HG03280 (cell line): ENCODE measurements around the gene ICAM5.
"Not testable (repeated sequence)": the region's sequence is repeated elsewhere in the genome, so short reads cannot be mapped to it uniquely, and the experiment has no call there.

Experiments
- ATAC-seq: cut with Tn5 transposase; IDR thresholded peaks from one replicate; pipeline ENCODE4 v1.9.1; 2021; ENCODE audit warnings: mild to moderate bottlenecking, moderate library complexity; ENCODE audit not compliant: unreplicated experiment

The ICAM5 gene

GRCh38 chr19:10289836-10290356 lies at the start of gene ICAM5:
ICAM5 (plus strand) TSS chr19:10289952; CDS start chr19:10290044, 92 bp downstream.
- no peak for ATAC-seq

DNA sequence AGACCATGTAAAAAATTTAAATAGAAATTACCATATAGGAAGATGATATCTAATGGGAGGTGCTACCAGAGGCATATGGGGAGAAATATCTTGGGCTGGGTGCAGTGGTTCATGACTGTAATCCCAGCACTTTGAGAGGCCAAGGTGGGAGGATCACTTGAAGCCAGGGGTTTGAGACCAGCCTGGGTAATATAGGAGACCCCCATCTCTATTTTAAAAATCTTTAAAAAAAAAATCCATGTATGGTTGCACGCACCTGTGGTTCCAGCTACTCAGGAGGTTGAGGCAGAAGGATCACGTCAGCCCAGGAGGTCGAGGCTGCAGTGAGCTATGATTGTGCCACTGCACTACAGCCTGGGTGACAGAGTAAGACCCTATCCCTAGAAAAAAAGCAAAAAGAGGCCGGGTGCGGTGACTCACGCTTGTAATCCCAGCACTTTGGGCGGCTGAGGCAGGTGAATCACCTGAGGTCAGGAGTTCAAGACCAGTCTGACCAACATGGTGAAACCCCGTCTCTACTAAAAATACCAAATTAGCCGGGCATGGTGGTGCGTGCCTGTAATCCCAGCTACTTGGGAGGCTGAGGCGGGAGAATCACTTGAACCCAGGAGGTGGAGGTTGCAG lies 47.8 kb upstream of the ICAM5 start:
- ATAC-seq: not testable (repeated sequence)

- ATAC-seq: no peak
Observed at GRCh38 chr19:10243606-10244005, 46.1 kb upstream of the ICAM5 start.

- ATAC-seq: no peak
Observed at GRCh38 chr19:10245189-10245939, 44.4 kb upstream of the ICAM5 start.

GRCh38 chr19:10246511-10246910 lies 43.2 kb upstream of the ICAM5 start:
- ATAC-seq: no peak

- peak; percentile 89 for ATAC-seq
Observed at GRCh38 chr19:10251792-10252694, 37.7 kb upstream of the ICAM5 start, which contains the start of gene MRPL4. MRPL4 (plus strand) TSS chr19:10252214; CDS start chr19:10252254, 40 bp downstream.

DNA sequence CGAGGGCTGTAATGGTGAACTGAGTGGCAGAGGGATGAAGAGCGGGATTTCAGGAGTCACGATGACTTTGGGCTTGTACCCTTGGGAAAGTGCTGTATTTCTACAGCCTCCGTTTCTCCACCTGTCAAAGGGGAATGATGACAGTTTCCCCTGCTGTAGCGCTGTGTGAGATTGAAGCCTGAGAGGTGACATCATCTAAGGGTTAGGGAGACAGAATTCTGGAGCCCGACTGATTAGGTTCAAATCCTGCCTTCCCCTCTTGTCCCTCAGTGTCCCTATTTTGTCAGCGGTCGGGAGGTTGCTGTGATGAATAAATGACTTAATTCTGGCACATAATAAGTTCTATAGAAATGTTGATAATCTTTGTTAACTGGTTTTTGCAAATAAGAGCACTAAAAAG lies 37.0 kb upstream of the ICAM5 start:
- ATAC-seq: no peak

DNA sequence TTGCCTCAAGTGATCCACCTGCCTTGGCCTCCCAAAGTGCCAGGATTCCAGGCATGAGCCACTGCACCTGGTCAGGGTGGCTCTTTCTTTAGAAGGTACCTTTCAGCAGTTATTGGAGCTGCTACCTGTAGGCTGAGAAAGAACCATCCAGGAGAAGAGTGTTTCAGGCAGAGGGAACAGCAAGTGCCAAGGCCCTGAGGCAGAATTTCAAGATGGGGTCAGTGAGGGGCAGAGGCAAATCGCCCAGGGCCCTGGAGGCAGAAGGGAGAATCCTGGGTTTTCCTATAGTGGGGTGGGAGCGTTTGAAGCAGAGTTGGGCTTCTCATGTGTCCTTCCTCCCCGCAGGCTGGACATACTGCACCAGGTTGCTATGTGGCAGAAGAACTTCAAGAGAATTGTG lies 35.5 kb upstream of the ICAM5 start:
- no peak for ATAC-seq

DNA sequence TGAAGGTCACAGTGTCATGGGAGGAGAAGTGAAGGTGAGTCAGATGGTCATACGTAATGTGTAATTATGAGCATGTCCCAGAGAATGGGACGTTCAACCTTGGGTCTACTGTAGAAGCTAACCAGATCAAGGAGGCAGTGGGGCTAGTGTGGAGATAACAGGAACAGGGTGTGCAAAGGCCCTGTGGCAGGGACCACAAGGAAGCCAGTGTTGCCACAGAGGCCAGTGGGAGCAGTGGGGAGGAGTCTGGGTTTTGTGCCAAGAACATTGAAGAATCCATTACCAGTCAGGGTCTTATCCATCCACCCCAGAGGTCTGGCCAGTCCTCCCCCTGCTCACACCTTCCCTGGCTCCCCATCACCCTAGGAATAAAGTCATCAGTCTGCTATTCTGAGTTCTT lies 34.4 kb upstream of the ICAM5 start:
- ATAC-seq: no peak

GRCh38 chr19:10256551-10256950 lies 33.2 kb upstream of the ICAM5 start:
- ATAC-seq: no peak

- no peak for ATAC-seq
Observed at GRCh38 chr19:10256970-10257615, 32.7 kb upstream of the ICAM5 start.

DNA sequence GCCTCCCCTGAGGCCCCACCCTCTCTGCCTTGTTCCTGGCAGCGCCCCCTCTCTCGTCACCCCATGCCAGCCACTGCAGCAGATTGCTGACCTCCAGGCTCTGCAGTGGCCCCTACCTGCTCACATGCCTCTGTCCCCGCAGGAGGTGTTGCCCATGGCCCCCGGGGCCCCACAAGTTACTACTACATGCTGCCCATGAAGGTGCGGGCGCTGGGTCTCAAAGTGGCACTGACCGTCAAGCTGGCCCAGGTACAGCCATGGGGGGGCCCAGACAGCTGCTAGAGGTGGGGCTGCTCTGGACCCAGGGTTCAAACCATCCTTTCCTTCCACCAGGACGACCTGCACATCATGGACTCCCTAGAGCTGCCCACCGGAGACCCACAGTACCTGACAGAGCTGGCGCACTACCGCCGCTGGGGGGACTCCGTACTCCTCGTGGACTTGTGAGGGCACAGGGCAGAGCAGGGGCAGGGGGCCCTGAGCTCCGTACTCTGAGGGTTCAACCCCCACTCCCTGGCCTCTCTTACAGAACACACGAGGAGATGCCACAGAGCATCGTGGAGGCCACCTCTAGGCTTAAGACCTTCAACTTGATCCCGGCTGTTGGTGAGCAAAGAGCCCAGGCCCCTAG lies 31.6 kb upstream of the ICAM5 start:
- no peak for ATAC-seq

DNA sequence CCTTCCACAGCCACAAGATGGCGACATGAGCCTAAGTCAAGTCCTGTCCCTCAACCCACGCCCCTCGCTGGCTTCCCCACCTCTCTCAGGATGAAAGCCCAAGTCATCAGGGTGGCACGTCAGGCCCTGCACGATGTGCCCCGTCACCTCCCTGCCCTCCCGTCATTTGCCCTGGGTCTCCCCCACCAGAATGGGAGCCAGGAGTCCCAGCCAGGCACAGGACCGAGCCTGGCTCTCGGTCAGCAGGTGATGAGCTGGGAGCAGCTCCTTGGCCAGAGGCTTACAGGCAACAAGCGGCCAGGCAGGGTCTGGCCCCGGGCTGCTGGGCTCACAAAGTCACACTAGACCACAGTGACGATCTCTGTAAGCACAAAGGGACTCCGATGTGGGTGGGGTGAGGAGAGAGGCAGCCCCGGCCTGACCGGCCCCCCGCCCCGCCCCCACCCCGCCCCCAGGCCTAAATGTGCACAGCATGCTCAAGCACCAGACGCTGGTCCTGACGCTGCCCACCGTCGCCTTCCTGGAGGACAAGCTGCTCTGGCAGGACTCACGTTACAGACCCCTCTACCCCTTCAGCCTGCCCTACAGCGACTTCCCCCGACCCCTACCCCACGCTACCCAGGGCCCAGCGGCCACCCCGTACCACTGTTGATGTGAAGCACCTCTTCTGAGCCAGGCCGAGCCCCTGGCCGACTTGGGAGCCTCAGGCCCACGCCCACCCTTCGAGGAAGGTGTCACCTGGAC lies 30.4 kb upstream of the ICAM5 start:
- no peak for ATAC-seq

GRCh38 chr19:10260141-10260584 lies 29.6 kb upstream of the ICAM5 start:
- no peak for ATAC-seq

DNA sequence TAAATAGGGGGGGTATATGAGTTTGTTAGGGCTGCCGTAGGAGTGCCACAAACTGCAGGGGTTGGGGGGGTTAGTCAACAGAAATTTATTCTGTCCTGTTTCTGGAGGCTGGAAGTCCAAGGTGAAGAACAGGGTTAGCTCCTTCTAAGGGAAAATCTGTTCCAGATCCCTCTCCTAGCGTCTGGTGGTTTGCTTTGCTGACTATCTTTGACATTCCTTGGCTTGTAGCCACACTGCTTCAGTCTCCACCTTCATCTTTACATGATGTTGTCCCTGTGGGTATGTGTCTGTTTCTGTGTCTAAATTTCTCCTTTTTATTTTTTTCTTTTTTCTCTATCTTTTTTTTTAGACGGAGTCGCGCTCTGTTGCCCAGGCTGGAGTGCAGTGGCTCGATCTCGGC lies 27.0 kb upstream of the ICAM5 start:
- ATAC-seq: no peak

DNA sequence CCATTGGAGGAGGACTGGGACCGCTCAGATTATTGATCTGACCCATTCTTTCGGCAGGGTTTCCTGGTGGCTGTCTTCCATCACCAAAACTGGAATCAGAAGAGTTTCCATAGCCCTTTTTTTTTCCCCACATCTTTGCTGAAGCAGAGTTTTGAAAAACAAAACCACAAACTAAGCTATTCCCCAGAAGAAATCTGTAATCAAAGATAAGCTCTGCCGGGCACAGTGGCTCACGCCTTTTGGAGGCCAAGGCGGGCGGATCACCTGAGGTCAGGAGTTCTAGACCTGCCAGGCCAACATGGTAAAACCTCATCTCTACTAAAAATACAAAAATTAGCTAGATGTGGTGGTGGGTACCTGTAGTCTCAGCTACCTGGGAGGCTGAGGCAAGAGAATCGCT lies 23.0 kb upstream of the ICAM5 start:
- no peak for ATAC-seq

GRCh38 chr19:10268071-10268470 lies 21.7 kb upstream of the ICAM5 start:
- ATAC-seq: no peak

GRCh38 chr19:10269333-10270179 lies 20.2 kb upstream of the ICAM5 start:
- ATAC-seq: peak; percentile 35
